Upper lobe of right lung (tissue), 1 donor: ENCODE data around the gene RBM38. TPM values are rescaled to one million over a fixed set of nuclear protein-coding genes. Genes with fewer than 3 reads are reported as not detected.

ENCODE experiments used
- ATAC-seq: fragments of 200-7000 bp; cut with Tn5 transposase; one replicate; pipeline ENCODE4 v1.9.1; 2020; ENCODE audit warnings: mild to moderate bottlenecking, moderate library complexity
- DNase-seq: peaks from one replicate; pipeline ENCODE4 v3.0.0-alpha.2; 2020
- H3K27ac ChIP-seq: fragments of 200-600 bp; one replicate; pipeline ENCODE4 v1.8.0; 2022
- H3K27me3 ChIP-seq: fragments of 200-600 bp; one replicate; pipeline ENCODE4 v1.8.0; 2022; ENCODE audit warnings: mild to moderate bottlenecking
- H3K36me3 ChIP-seq: fragments of 200-600 bp; one replicate; pipeline ENCODE4 v1.8.0; 2022
- H3K4me1 ChIP-seq: fragments of 200-600 bp; one replicate; pipeline ENCODE4 v1.8.0; 2022
- H3K4me3 ChIP-seq: fragments of 200-600 bp; one replicate; pipeline ENCODE4 v1.8.0; 2022; ENCODE audit warnings: mild to moderate bottlenecking
- H3K9me3 ChIP-seq: fragments of 200-600 bp; one replicate; pipeline ENCODE4 v1.8.0; 2022
- intact Hi-C: fragments of 100-400 bp; cut with DNase I; formaldehyde crosslinking; loops from one replicate; pipeline ENCODE4 v1.11.0; 2022
- total RNA-seq: library from RNA; stranded (reverse); fragmentation: NEBNext Ultra II Directional; extraction: Animal tissue kit (Norgen Biotek cat#: 25700); gene quantifications from one replicate; pipeline ENCODE4 v1.2.1, GENCODE V29; 2021
- TF ChIP-seq, protein P1 (sequence below): fragments of 200-600 bp; IDR thresholded peaks from one replicate; pipeline ENCODE4 v1.8.0; 2022; ENCODE audit warnings: antibody characterized with exemption
- donor health status: DM: no; HTN: yes; CAD: no; lungs with severe emphysema.

RBM38 gene
- total RNA-seq, 1 donor from 2014 or later = 13.4 TPM

DNA sequence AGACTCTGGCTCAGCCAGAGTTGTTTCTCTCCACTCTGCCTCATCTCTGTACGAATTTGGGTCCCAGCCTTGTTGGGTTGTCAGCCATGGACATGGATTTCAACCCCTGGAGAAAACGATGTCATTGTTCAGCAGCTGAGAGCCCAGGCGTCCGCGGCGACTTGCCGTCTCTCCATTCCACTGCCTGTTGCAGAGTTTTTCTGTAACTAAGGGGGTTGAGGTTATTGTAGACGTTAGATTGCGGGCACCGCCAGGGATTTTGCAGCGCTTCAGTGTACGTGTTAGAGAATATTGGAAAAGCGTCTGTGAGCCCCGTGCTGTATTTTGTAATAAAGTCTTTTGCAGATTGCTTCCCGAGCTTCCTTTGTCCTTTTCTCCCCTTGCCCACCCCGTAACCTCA is 13.1 kb upstream of the RBM38 start:
- Histone ChIP-seq H3K4me1 (peaks cover 9% of the 10 kb centered on the region), H3K4me3 (no peak overlapping the region), H3K27me3 (no peaks in the 10 kb centered on the region), H3K27ac (no peak overlapping the region), H3K36me3 (peaks cover 62% of the 10 kb centered on the region), H3K9me3 (no peaks in the 10 kb centered on the region)
- DNase-seq = no peak
- ATAC-seq = no peak
- intact Hi-C loops = loop anchor here (10.0 kb wide), 1 partner anchor 217 kb away; no protein-coding TSS in a partner anchor
- TF ChIP-seq, protein P1, sequence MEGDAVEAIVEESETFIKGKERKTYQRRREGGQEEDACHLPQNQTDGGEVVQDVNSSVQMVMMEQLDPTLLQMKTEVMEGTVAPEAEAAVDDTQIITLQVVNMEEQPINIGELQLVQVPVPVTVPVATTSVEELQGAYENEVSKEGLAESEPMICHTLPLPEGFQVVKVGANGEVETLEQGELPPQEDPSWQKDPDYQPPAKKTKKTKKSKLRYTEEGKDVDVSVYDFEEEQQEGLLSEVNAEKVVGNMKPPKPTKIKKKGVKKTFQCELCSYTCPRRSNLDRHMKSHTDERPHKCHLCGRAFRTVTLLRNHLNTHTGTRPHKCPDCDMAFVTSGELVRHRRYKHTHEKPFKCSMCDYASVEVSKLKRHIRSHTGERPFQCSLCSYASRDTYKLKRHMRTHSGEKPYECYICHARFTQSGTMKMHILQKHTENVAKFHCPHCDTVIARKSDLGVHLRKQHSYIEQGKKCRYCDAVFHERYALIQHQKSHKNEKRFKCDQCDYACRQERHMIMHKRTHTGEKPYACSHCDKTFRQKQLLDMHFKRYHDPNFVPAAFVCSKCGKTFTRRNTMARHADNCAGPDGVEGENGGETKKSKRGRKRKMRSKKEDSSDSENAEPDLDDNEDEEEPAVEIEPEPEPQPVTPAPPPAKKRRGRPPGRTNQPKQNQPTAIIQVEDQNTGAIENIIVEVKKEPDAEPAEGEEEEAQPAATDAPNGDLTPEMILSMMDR = no peak

DNA sequence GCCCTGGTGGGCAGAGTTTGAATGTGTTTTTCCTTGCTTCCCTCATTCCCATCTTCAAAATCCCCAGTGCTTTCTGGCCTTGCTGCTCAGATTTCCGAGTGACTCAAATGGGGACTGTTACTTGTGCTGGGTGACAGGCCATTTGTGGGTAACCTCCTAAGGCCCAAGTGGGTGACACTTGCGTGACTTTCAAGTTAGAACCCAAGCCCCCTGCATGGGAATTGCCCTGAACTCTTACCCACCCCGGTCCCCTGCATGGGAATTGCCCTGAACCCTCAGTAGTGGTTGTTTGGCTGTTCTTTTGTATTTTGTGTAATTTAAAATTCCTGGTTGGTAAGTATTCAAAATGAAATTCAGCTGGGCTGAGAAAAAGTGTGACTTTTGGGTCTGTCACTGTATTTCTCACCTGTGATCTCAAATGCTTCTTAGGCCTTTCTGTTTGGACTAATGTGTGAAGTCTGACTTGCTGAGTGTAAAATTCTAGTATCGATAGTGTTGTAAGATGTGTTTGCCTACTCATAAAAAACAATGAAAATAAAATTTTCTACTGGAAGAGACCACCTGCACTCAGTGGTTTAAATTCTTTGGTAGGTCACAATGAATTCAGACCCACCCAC is 12.4 kb upstream of the RBM38 start:
- ATAC-seq = no peak
- intact Hi-C loops = loop anchor here (10.0 kb wide), 1 partner anchor 216 kb away; no protein-coding TSS in a partner anchor

DNA sequence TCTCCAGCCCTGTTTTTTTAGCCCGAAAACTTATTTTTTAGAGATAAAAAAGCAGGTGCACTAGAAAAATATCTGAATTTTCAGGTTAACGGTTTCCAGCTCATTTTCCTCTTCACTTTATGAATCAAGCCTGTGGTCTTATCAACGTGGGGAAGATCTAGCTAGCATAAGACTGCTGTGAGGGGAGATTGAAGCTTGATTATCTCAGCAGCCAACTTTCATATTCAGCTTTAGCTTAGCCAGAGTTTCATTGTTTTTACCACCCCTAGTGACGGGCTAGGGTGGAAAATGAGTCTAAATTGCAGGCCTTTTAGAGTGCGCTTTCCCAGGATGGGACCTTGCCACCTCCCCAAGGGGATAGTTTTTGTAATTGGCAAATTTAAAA is 11.9 kb upstream of the RBM38 start:
- Histone ChIP-seq H3K4me1 (peaks cover 6% of the 10 kb centered on the region), H3K4me3 (no peak overlapping the region), H3K9me3 (no peaks in the 10 kb centered on the region), H3K27me3 (no peaks in the 10 kb centered on the region), H3K36me3 (peaks cover 50% of the 10 kb centered on the region), H3K27ac (no peak overlapping the region)
- DNase-seq (no peak), ATAC-seq (no peak)
- intact Hi-C loops = loop anchor here (10.0 kb wide), 1 partner anchor 216 kb away; no protein-coding TSS in a partner anchor
- TF ChIP-seq, protein P1 = no peak

More for the DNA sequence above, 12.4 kb upstream of the RBM38 start:
- TF ChIP-seq, protein P1 = no peak
- DNase-seq = no peak
- Histone ChIP-seq H3K27me3 (no peaks in the 10 kb centered on the region), H3K36me3 (peaks cover 55% of the 10 kb centered on the region), H3K4me1 (peaks cover 9% of the 10 kb centered on the region), H3K9me3 (no peaks in the 10 kb centered on the region), H3K27ac (no peak overlapping the region), H3K4me3 (no peak overlapping the region)

DNA sequence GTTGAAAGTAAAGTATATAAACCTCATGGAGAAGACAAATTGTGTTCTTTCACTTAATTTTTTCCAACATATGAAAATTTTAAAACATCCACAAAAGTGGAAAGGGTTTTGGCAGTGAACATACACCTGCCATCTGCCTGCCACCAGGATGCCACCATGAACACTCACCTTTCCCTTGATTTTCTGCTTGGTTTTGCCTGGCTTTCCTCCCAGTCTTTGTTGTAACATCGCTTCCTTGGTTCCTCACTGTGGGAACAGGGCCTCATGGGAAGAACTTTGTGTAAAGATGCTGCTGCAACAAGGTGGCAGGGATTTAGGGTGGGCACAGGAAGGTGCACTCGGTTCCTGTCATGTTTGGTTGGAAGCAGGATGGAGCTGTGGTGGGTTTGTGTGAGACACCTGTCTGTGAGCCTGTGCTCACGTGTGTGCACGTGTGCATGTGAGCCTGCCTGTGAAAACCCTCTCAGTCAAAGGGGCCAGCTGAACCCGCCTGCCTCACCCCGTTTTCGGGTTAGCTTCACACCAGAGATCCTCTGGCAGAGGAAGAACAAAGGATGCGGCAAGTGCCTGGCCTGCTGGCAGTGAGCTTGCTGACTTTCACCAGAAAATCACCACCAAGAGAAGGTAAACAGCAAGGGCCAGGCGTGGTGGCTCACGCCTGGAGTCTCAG is 11.0 kb upstream of the RBM38 start:
- H3K4me3 ChIP-seq = no peak overlapping the region
- no peak for ATAC-seq

DNA sequence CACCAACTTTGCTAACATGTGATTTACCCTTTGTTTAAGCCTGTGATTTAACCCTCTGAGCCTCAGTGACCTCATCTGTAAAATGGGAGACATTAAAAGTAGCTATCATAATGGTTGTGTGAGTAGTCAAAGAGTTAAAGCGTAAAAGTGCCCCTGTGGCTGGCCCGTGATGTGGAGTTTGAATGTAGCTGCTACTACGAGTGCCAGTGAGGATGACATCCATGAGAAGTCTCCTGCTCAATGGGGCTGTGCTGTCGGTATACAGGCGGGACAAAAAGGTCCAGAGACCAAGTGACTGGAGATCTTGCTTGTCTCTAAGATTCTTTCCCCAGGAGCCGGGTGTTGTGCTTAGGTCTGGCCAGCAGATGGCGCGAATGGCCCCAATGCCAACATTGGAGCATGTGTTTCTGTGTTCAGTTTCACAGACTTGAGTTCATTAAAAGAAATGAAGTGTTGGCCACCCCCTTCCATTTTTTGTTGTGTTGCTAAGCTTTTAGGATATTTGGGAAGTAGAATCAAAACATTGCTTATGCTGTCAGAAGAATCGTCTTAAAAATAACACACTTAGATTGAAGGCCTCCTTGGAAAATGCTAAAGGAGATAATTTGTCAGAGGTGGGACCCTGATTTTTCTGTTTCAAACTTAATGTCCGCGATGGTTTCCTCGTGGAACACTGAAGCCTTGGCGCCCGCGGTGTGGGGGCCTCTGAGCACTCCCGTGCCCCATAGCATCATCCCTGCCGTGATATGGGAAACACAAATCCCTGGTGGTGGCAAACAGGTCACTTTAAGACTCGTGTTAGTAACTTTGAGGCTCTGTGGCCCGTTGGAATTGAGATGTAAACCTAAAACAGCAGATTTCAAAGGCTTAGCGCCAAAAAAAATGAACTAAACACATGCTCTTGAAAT is 9.3 kb upstream of the RBM38 start:
- Histone ChIP-seq H3K27ac (no peak overlapping the region), H3K4me3 (no peak overlapping the region), H3K9me3 (no peaks in the 10 kb centered on the region), H3K27me3 (no peaks in the 10 kb centered on the region), H3K4me1 (peaks cover 3% of the 10 kb centered on the region), H3K36me3 (peaks cover 29% of the 10 kb centered on the region)
- peak; percentile 90 for ATAC-seq
- TF ChIP-seq, protein P1 = peak; percentile 94
- peak; percentile 89 for DNase-seq
- intact Hi-C loops = loop anchor here (2.0 kb wide), 1 partner anchor 113 kb away; no protein-coding TSS in a partner anchor

More for the DNA sequence above, 11.0 kb upstream of the RBM38 start:
- peaks cover 3% of the 10 kb centered on the region for H3K4me1 ChIP-seq
- H3K27ac ChIP-seq = no peak overlapping the region
- intact Hi-C loops = no loop called here
- no peak for DNase-seq
- no peaks in the 10 kb centered on the region for H3K9me3 ChIP-seq
- no peaks in the 10 kb centered on the region for H3K27me3 ChIP-seq
- peaks cover 44% of the 10 kb centered on the region for H3K36me3 ChIP-seq
- TF ChIP-seq, protein P1 = no peak
